Measurements from ENCODE around the gene TTC28. TPM values are rescaled to one million over a fixed set of nuclear protein-coding genes. Genes with fewer than 3 reads are reported as not detected.
A peak's percentile ranks its signal among the peaks of the same experiment; 100 is the strongest.

Gene TTC28
- total and polyA plus RNA-seq, 2 donors (not counting 1 experiment from before 2014, with no cell fraction given) = 8.2 to 31.4 TPM

- no peak overlapping the region for H3K9ac ChIP-seq (ENCODE audit: insufficient read depth, low read length)
- no peaks in the 10 kb centered on the region for H3K9me3 ChIP-seq (ENCODE audit: control insufficient read depth, insufficient read depth, low read depth, low read length)
- no peak overlapping the region for H3K27ac ChIP-seq (ENCODE audit: insufficient read depth, low read length)
- peaks cover under 1% of the 10 kb centered on the region for H3K4me1 ChIP-seq (ENCODE audit: control insufficient read depth, extremely low read depth, insufficient read depth, low read length)
- no peak for DNase-seq (ENCODE audit: low read depth in 2 of 2)
- no peak for TF ChIP-seq CTCF (conservative IDR thresholded peaks at IDR 0.05 in 1 of 2, IDR thresholded peaks at IDR 0.05 in 1 of 2; ENCODE audit: low read depth in 1 of 2, low read length in 2 of 2)
- no peak for TF ChIP-seq EZH2 (IDR thresholded peaks at IDR 0.05; ENCODE audit: low read length, missing control alignments)
- H3K4me2 ChIP-seq (ENCODE audit: extremely low read depth, insufficient read depth, low read length) = no peak overlapping the region
- no peaks in the 10 kb centered on the region for H3K27me3 ChIP-seq (ENCODE audit: control insufficient read depth, insufficient read depth, low read length)
- H3K4me3 ChIP-seq (replicated peaks in 1 of 4; ENCODE audit: control extremely low read depth in 1 of 4, insufficient read depth in 1 of 4, low read depth in 3 of 4, low read length in 4 of 4) = no peak overlapping the region
- no peaks in the 10 kb centered on the region for H3K36me3 ChIP-seq (ENCODE audit: control insufficient read depth, insufficient read depth, low read length)
- no peaks in the 10 kb centered on the region for H4K20me1 ChIP-seq (ENCODE audit: control insufficient read depth, extremely low read depth, insufficient read depth, low read length)
- H2AFZ ChIP-seq (ENCODE audit: low read length) = no peak overlapping the region
- H3K79me2 ChIP-seq (ENCODE audit: control insufficient read depth, insufficient read depth, low read length) = no peaks in the 10 kb centered on the region
Observed at GRCh38 chr22:28402539-28402938, 277.1 kb downstream of the TTC28 start.

- Histone ChIP-seq H3K9me3 (ENCODE audit: control insufficient read depth, insufficient read depth, low read depth, low read length) (no peaks in the 10 kb centered on the region), H3K4me2 (ENCODE audit: extremely low read depth, insufficient read depth, low read length) (no peak overlapping the region), H3K36me3 (ENCODE audit: control insufficient read depth, insufficient read depth, low read length) (no peaks in the 10 kb centered on the region), H3K27ac (ENCODE audit: insufficient read depth, low read length) (no peak overlapping the region), H3K9ac (ENCODE audit: insufficient read depth, low read length) (no peak overlapping the region), H3K4me3 (replicated peaks in 1 of 4; ENCODE audit: control extremely low read depth in 1 of 4, insufficient read depth in 1 of 4, low read depth in 3 of 4, low read length in 4 of 4) (no peak overlapping the region), H4K20me1 (ENCODE audit: control insufficient read depth, extremely low read depth, insufficient read depth, low read length) (no peaks in the 10 kb centered on the region), H2AFZ (ENCODE audit: low read length) (no peak overlapping the region), H3K27me3 (ENCODE audit: control insufficient read depth, insufficient read depth, low read length) (no peaks in the 10 kb centered on the region), H3K4me1 (ENCODE audit: control insufficient read depth, extremely low read depth, insufficient read depth, low read length) (peaks cover 4% of the 10 kb centered on the region), H3K79me2 (ENCODE audit: control insufficient read depth, insufficient read depth, low read length) (no peaks in the 10 kb centered on the region)
- no peak for DNase-seq (ENCODE audit: low read depth in 2 of 2)
- TF ChIP-seq EZH2 (IDR thresholded peaks at IDR 0.05; ENCODE audit: low read length, missing control alignments) (no peak), CTCF (conservative IDR thresholded peaks at IDR 0.05 in 1 of 2, IDR thresholded peaks at IDR 0.05 in 1 of 2; ENCODE audit: low read depth in 1 of 2, low read length in 2 of 2) (no peak)
Observed at GRCh38 chr22:28402060-28402459, 277.6 kb downstream of the TTC28 start.

- Histone ChIP-seq H3K9me3 (ENCODE audit: control insufficient read depth, insufficient read depth, low read depth, low read length) (no peaks in the 10 kb centered on the region), H3K4me2 (ENCODE audit: extremely low read depth, insufficient read depth, low read length) (no peak overlapping the region), H3K36me3 (ENCODE audit: control insufficient read depth, insufficient read depth, low read length) (no peaks in the 10 kb centered on the region), H3K4me3 (replicated peaks in 1 of 4; ENCODE audit: control extremely low read depth in 1 of 4, insufficient read depth in 1 of 4, low read depth in 3 of 4, low read length in 4 of 4) (no peak overlapping the region), H2AFZ (ENCODE audit: low read length) (no peak overlapping the region), H3K79me2 (ENCODE audit: control insufficient read depth, insufficient read depth, low read length) (no peaks in the 10 kb centered on the region), H4K20me1 (ENCODE audit: control insufficient read depth, extremely low read depth, insufficient read depth, low read length) (no peaks in the 10 kb centered on the region), H3K4me1 (ENCODE audit: control insufficient read depth, extremely low read depth, insufficient read depth, low read length) (peaks cover 14% of the 10 kb centered on the region), H3K9ac (ENCODE audit: insufficient read depth, low read length) (no peak overlapping the region), H3K27me3 (ENCODE audit: control insufficient read depth, insufficient read depth, low read length) (no peaks in the 10 kb centered on the region), H3K27ac (ENCODE audit: insufficient read depth, low read length) (no peak overlapping the region)
- TF ChIP-seq CTCF (conservative IDR thresholded peaks at IDR 0.05 in 1 of 2, IDR thresholded peaks at IDR 0.05 in 1 of 2; ENCODE audit: low read depth in 1 of 2, low read length in 2 of 2) (no peak), EZH2 (IDR thresholded peaks at IDR 0.05; ENCODE audit: low read length, missing control alignments) (no peak)
- DNase-seq (ENCODE audit: low read depth in 2 of 2) = peak in 1 of 2 donors; percentile 73
Observed at GRCh38 chr22:28398981-28399380, 280.7 kb downstream of the TTC28 start.
